HCT116 (cell line): ENCODE results near the gene CDH4. TPM values are rescaled to one million over a fixed set of nuclear protein-coding genes. Genes with fewer than 3 reads are reported as not detected.

Experiments used
- ATAC-seq: fragments of 200-7000 bp; cut with Tn5 transposase; 2 replicates; pipeline ENCODE4 v1.9.1; 2020; ENCODE audit warnings: mild to moderate bottlenecking, moderate library complexity
- BruUV-seq: library from RNA; stranded (reverse); fragments of 400-500 nt; replicated peaks from 2 replicates; lab custom pipeline; 2021; lab: Mats Ljungman, UMichigan
- CTCF ChIA-PET: fragments of 300-600 bp; sonication (Branson Sonifier 250); formaldehyde crosslinking; loops from one replicate; lab custom pipeline; 2021; ENCODE audit warnings: antibody characterized with exemption; lab: Charles Lee
- POLR2A ChIA-PET: fragments of 300-600, 350-600 bp; sonication (Branson Sonifier 250); formaldehyde crosslinking; loops from one replicate; lab custom pipeline; 2021; ENCODE audit warnings: antibody characterized with exemption; lab: Charles Lee
- RAD21 ChIA-PET, 2 experiments: fragments of 300-600 bp; sonication (Branson Sonifier 250); formaldehyde crosslinking; loops; one replicate each; lab custom pipeline; 2023; ENCODE audit warnings: low total read pairs in 2 of 2; ENCODE audit not compliant: uncharacterized antibody in 2 of 2, unreplicated experiment in 2 of 2, low non-redundant PET in 1 of 2; lab: Charles Lee
- DNase-seq: peaks from one replicate; pipeline ENCODE4 v3.0.0-alpha.2; 2010; ENCODE audit warnings: low read depth, low spot score
- H2AFZ ChIP-seq: fragments of 200-600 bp; shearing (Covaris generic), sonication (generic); 2 replicates; pipeline ENCODE4 v1.6.1; 2017; ENCODE audit warnings: low read depth, mixed run types, mixed read lengths, antibody characterized with exemption, low read length; ENCODE audit not compliant: poor library complexity, severe bottlenecking
- H3K27ac ChIP-seq: 2 replicates; pipeline ENCODE4 v1.5.1; 2012; ENCODE audit warnings: low read depth, low read length
- H3K27me3 ChIP-seq: fragments of 200-600 bp; sonication (generic); 2 replicates; pipeline ENCODE4 v1.6.1; 2016; ENCODE audit warnings: mixed run types, low read length, mixed read lengths; ENCODE audit not compliant: insufficient read depth
- H3K36me3 ChIP-seq, 2 experiments: fragments of 200-500 bp in 1 of 2; fragments of 200-600 bp in 1 of 2; sonication (Bioruptor generic) in 1 of 2; sonication (generic) in 1 of 2; 2 replicates each; pipeline versions ENCODE4 v1.5.1 to v1.6.1; 2014 to 2016; ENCODE audit warnings: low read length in 2 of 2, inconsistent platforms in 1 of 2, mixed read lengths in 1 of 2, mixed run types in 1 of 2; ENCODE audit not compliant: insufficient read depth in 2 of 2, control insufficient read depth in 1 of 2
- H3K4me1 ChIP-seq, 2 experiments: fragments of 200-600 bp in 1 of 2; sonication (generic) in 1 of 2; 2 replicates each; pipeline versions ENCODE4 v1.5.1 to v1.6.1; 2012 to 2017; ENCODE audit warnings: low read length in 2 of 2, inconsistent platforms in 1 of 2, mild to moderate bottlenecking in 1 of 2, mixed read lengths in 1 of 2, mixed run types in 1 of 2, moderate library complexity in 1 of 2; ENCODE audit not compliant: insufficient read depth in 2 of 2, control insufficient read depth in 1 of 2
- H3K4me2 ChIP-seq: fragments of 200-600 bp; sonication (generic); 2 replicates; pipeline ENCODE4 v1.6.1; 2017; ENCODE audit warnings: mixed run types, low read length, mixed read lengths
- H3K4me3 ChIP-seq, 2 experiments: fragments of 200-600 bp in 1 of 2; sonication (generic) in 1 of 2; replicated peaks in 1 of 2; 2 replicates each; pipeline ENCODE4 v1.5.1; 2011 to 2016; ENCODE audit warnings: low read length in 2 of 2, control low read depth in 1 of 2, low read depth in 1 of 2, mild to moderate bottlenecking in 1 of 2, mixed read lengths in 1 of 2, mixed run types in 1 of 2
- H3K79me2 ChIP-seq: fragments of 200-600 bp; sonication (generic); 2 replicates; pipeline ENCODE4 v1.6.1; 2017; ENCODE audit warnings: mild to moderate bottlenecking, mixed run types, low read length, moderate library complexity, mixed read lengths; ENCODE audit not compliant: insufficient read depth
- H3K9ac ChIP-seq: fragments of 200-600 bp; sonication (generic); 2 replicates; pipeline ENCODE4 v1.6.1; 2016; ENCODE audit warnings: low read length, mixed read lengths
- H3K9me2 ChIP-seq: fragments of 200-600 bp; sonication (generic), shearing (Covaris generic); 2 replicates; pipeline ENCODE4 v1.6.1; 2017; ENCODE audit warnings: mixed run types, mild to moderate bottlenecking, moderate library complexity; ENCODE audit not compliant: insufficient read depth
- H3K9me3 ChIP-seq, 2 experiments: fragments of 200-500 bp in 1 of 2; fragments of 200-600 bp in 1 of 2; sonication (Bioruptor generic) in 1 of 2; sonication (generic) in 1 of 2; 2 replicates each; pipeline ENCODE4 v1.6.1; 2014 to 2017; ENCODE audit warnings: low read length in 2 of 2, mixed read lengths in 2 of 2, inconsistent platforms in 1 of 2, low read depth in 1 of 2, mild to moderate bottlenecking in 1 of 2, mixed run types in 1 of 2, moderate library complexity in 1 of 2; ENCODE audit not compliant: control insufficient read depth in 1 of 2, insufficient read depth in 1 of 2
- H4K20me1 ChIP-seq: fragments of 200-600 bp; sonication (generic), shearing (Covaris generic); 2 replicates; pipeline ENCODE4 v1.6.1; 2017; ENCODE audit warnings: mixed run types, mild to moderate bottlenecking, moderate library complexity; ENCODE audit not compliant: insufficient read depth
- CBX3 ChIP-seq: IDR thresholded peaks from 2 replicates; pipeline ENCODE4 v1.6.1; 2012; ENCODE audit warnings: low read depth
- CEBPB ChIP-seq: IDR thresholded peaks from 2 replicates; pipeline ENCODE4 v1.6.1; 2012; ENCODE audit warnings: low read depth
- EGR1 ChIP-seq: IDR thresholded peaks from 2 replicates; pipeline ENCODE4 v1.6.1; 2012; ENCODE audit warnings: low read depth
- ELF1 ChIP-seq: IDR thresholded peaks from 2 replicates; pipeline ENCODE4 v1.6.1; 2012; ENCODE audit warnings: low read depth, borderline replicate concordance
- EZH2phosphoT487 ChIP-seq: fragments of 200-600 bp; IDR thresholded peaks from 2 replicates; pipeline ENCODE4 v1.6.1; 2018; ENCODE audit warnings: antibody characterized with exemption, borderline replicate concordance
- FOSL1 ChIP-seq: IDR thresholded peaks from 2 replicates; pipeline ENCODE4 v1.6.1; 2012; ENCODE audit warnings: low read depth
- JUND ChIP-seq: IDR thresholded peaks from 2 replicates; pipeline ENCODE4 v1.6.1; 2012
- SIN3A ChIP-seq: IDR thresholded peaks from 2 replicates; pipeline ENCODE4 v1.6.1; 2012; ENCODE audit warnings: low read depth
- SRF ChIP-seq: IDR thresholded peaks from 2 replicates; pipeline ENCODE4 v1.6.1; 2012; ENCODE audit warnings: low read depth
- YY1 ChIP-seq: IDR thresholded peaks from 2 replicates; pipeline ENCODE4 v1.6.1; 2011; ENCODE audit warnings: low read length, low read depth, moderate library complexity, mild to moderate bottlenecking; ENCODE audit not compliant: insufficient replicate concordance; ENCODE audit errors: extremely low read depth
- ZFX ChIP-seq: fragments of 450-650 bp; IDR thresholded peaks from 2 replicates; pipeline ENCODE4 v1.6.1; 2017
- intact Hi-C: fragments of 100-400 bp; cut with micrococcal nuclease; formaldehyde crosslinking; loops from 2 replicates; pipeline ENCODE4 v1.10.0; 2022
- total RNA-seq: library from RNA; stranded (reverse); gene quantifications from one replicate; pipeline ENCODE4 v1.2.1, GENCODE V29; 2021; ENCODE audit not compliant: unreplicated experiment
- TF ChIP-seq, protein P1 (sequence below): IDR thresholded peaks from 2 replicates; pipeline ENCODE4 v1.6.1; 2012
- TF ChIP-seq, protein P2 (sequence below): IDR thresholded peaks from 2 replicates; pipeline ENCODE4 v1.6.1; 2012
- TF ChIP-seq, protein P3 (sequence below), 3 experiments: fragments of 200-600 bp in 1 of 3; sonication (generic) in 1 of 3; IDR thresholded peaks in 2 of 3; conservative IDR thresholded peaks in 1 of 3; 2 replicates each; pipeline ENCODE4 v1.5.1; 2012 to 2017; ENCODE audit warnings: low read depth in 2 of 3, low read length in 2 of 3, antibody characterized with exemption in 1 of 3, borderline replicate concordance in 1 of 3, control low read depth in 1 of 3, mild to moderate bottlenecking in 1 of 3, mixed read lengths in 1 of 3, mixed run types in 1 of 3, moderate library complexity in 1 of 3; ENCODE audit not compliant: insufficient read depth in 1 of 3

The CDH4 gene
- total RNA-seq, 1 experiment from 2014 or later, result not detected

DNA sequence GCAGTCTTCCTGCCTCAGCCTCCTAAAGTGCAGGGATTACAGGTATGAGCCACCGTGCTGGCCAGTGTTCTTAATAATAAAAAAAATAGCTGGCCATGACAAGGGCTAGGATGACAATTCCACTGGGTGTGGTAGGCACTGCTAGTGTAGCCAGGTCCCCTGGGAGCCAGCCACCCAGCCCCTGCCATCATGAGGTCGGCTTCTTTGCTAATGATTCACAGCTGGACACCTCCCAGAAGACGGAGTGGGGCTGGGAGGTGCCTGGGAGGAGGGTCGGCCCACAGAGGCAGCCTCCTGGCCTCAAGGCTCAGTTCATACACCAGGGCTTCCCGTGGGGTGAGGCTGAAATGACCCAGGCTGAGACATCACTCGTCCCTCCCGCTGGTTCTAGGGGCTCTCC lies 583.2 kb downstream of the CDH4 start:
- Histone ChIP-seq H3K9me2 (no peaks in the 10 kb centered on the region), H2AFZ (no peak overlapping the region), H3K4me2 (no peak overlapping the region), H3K27ac (no peak overlapping the region), H3K9me3 (no peaks in the 10 kb centered on the region), H3K4me3 (no peak overlapping the region), H3K79me2 (no peaks in the 10 kb centered on the region), H3K36me3 (no peaks in the 10 kb centered on the region), H3K27me3 (peaks cover 25% of the 10 kb centered on the region; the same call in 1 of the 2 replicates), H3K9ac (no peak overlapping the region), H3K4me1 (no peaks in the 10 kb centered on the region), H4K20me1 (no peaks in the 10 kb centered on the region)
- TF ChIP-seq CBX3 (no peak), FOSL1 (no peak), ZFX (no peak), EZH2phosphoT487 (no peak), SRF (no peak), JUND (no peak), YY1 (no peak), EGR1 (no peak), SIN3A (no peak), CEBPB (no peak), ELF1 (no peak)
- TF ChIP-seq, protein P1, sequence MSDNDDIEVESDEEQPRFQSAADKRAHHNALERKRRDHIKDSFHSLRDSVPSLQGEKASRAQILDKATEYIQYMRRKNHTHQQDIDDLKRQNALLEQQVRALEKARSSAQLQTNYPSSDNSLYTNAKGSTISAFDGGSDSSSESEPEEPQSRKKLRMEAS, result no peak
- TF ChIP-seq, protein P2, sequence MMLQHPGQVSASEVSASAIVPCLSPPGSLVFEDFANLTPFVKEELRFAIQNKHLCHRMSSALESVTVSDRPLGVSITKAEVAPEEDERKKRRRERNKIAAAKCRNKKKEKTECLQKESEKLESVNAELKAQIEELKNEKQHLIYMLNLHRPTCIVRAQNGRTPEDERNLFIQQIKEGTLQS, result no peak
- TF ChIP-seq, protein P3, sequence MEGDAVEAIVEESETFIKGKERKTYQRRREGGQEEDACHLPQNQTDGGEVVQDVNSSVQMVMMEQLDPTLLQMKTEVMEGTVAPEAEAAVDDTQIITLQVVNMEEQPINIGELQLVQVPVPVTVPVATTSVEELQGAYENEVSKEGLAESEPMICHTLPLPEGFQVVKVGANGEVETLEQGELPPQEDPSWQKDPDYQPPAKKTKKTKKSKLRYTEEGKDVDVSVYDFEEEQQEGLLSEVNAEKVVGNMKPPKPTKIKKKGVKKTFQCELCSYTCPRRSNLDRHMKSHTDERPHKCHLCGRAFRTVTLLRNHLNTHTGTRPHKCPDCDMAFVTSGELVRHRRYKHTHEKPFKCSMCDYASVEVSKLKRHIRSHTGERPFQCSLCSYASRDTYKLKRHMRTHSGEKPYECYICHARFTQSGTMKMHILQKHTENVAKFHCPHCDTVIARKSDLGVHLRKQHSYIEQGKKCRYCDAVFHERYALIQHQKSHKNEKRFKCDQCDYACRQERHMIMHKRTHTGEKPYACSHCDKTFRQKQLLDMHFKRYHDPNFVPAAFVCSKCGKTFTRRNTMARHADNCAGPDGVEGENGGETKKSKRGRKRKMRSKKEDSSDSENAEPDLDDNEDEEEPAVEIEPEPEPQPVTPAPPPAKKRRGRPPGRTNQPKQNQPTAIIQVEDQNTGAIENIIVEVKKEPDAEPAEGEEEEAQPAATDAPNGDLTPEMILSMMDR (IDR thresholded peaks at IDR 0.05 in 2 of 3, conservative IDR thresholded peaks at IDR 0.05 in 1 of 3; ENCODE audit: borderline replicate concordance in 1 of 3, insufficient read depth in 1 of 3, low read depth in 2 of 3, low read length in 2 of 3), result no peak
- ATAC-seq, result no peak
- DNase-seq, result no peak
- ChIA-PET CTCF (no interaction called here), POLR2A (no interaction called here), RAD21 (no interaction called here)
- intact Hi-C loops, result no loop called here
- no TSS peak for BruUV-seq
